Measurements from ENCODE around the gene CHPF2.

The CHPF2 gene

DNA sequence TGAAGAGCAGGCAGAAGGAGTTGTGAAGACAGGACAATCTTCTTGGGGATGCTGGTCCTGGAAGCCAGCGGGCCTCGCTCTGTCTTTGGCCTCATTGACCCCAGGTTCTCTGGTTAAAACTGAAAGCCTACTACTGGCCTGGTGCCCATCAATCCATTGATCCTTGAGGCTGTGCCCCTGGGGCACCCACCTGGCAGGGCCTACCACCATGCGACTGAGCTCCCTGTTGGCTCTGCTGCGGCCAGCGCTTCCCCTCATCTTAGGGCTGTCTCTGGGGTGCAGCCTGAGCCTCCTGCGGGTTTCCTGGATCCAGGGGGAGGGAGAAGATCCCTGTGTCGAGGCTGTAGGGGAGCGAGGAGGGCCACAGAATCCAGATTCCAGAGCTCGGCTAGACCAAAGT, 1.5 kb downstream of the CHPF2 start:
- peak overlapping the region; percentile 94 for H3K4me3 ChIP-seq (ENCODE audit: low read length)
- TF ChIP-seq, protein P1, sequence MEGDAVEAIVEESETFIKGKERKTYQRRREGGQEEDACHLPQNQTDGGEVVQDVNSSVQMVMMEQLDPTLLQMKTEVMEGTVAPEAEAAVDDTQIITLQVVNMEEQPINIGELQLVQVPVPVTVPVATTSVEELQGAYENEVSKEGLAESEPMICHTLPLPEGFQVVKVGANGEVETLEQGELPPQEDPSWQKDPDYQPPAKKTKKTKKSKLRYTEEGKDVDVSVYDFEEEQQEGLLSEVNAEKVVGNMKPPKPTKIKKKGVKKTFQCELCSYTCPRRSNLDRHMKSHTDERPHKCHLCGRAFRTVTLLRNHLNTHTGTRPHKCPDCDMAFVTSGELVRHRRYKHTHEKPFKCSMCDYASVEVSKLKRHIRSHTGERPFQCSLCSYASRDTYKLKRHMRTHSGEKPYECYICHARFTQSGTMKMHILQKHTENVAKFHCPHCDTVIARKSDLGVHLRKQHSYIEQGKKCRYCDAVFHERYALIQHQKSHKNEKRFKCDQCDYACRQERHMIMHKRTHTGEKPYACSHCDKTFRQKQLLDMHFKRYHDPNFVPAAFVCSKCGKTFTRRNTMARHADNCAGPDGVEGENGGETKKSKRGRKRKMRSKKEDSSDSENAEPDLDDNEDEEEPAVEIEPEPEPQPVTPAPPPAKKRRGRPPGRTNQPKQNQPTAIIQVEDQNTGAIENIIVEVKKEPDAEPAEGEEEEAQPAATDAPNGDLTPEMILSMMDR (conservative IDR thresholded peaks at IDR 0.05; ENCODE audit: low read depth, low read length), result no peak
- DNase-seq (ENCODE audit: low read depth), result no peak

DNA sequence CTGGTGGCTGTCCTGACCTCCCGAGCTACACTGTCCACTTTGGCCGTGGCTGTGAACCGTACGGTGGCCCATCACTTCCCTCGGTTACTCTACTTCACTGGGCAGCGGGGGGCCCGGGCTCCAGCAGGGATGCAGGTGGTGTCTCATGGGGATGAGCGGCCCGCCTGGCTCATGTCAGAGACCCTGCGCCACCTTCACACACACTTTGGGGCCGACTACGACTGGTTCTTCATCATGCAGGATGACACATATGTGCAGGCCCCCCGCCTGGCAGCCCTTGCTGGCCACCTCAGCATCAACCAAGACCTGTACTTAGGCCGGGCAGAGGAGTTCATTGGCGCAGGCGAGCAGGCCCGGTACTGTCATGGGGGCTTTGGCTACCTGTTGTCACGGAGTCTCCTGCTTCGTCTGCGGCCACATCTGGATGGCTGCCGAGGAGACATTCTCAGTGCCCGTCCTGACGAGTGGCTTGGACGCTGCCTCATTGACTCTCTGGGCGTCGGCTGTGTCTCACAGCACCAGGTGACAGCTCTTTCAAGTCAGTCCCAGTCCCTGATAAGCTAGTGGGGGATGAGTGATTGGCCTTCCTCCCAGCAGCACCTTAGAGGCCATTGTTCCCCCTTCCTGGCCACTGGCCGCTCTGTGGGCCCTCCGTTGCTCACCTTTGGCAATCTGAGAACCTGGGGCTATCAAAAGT, 3.0 kb downstream of the CHPF2 start:
- DNase-seq (ENCODE audit: low read depth), result no peak
- TF ChIP-seq, protein P1 (conservative IDR thresholded peaks at IDR 0.05; ENCODE audit: low read depth, low read length), result no peak

DNA sequence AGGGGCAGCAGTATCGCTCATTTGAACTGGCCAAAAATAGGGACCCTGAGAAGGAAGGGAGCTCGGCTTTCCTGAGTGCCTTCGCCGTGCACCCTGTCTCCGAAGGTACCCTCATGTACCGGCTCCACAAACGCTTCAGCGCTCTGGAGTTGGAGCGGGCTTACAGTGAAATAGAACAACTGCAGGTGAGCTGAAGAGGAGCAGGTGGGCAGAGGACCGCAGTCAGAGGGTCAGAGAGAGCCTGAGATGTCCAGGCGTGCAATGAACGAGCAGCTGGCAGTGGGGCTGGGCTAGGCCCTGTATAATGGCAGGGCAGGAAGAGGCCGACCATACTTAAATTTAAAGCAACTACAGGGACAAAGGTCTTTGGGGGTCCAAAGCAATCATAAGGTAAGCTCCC, 4.1 kb downstream of the CHPF2 start:
- TF ChIP-seq, protein P1 (conservative IDR thresholded peaks at IDR 0.05; ENCODE audit: low read depth, low read length), result no peak
- H3K4me3 ChIP-seq (ENCODE audit: low read length), result no peak overlapping the region
- DNase-seq (ENCODE audit: low read depth), result no peak

More for the DNA sequence above, 3.0 kb downstream of the CHPF2 start:
- no peak overlapping the region for H3K4me3 ChIP-seq (ENCODE audit: low read length)

DNA sequence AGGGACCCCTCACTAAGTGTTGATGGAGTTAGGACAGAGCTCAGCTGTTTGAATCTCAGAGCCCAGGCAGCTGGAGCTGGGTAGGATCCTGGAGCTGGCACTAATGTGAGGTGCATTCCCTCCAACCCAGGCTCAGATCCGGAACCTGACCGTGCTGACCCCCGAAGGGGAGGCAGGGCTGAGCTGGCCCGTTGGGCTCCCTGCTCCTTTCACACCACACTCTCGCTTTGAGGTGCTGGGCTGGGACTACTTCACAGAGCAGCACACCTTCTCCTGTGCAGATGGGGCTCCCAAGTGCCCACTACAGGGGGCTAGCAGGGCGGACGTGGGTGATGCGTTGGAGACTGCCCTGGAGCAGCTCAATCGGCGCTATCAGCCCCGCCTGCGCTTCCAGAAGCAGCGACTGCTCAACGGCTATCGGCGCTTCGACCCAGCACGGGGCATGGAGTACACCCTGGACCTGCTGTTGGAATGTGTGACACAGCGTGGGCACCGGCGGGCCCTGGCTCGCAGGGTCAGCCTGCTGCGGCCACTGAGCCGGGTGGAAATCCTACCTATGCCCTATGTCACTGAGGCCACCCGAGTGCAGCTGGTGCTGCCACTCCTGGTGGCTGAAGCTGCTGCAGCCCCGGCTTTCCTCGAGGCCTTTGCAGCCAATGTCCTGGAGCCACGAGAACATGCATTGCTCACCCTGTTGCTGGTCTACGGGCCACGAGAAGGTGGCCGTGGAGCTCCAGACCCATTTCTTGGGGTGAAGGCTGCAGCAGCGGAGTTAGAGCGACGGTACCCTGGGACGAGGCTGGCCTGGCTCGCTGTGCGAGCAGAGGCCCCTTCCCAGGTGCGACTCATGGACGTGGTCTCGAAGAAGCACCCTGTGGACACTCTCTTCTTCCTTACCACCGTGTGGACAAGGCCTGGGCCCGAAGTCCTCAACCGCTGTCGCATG, 5.2 kb downstream of the CHPF2 start:
- H3K4me3 ChIP-seq (ENCODE audit: low read length), result no peak overlapping the region
- DNase-seq (ENCODE audit: low read depth), result no peak
- TF ChIP-seq, protein P1 (conservative IDR thresholded peaks at IDR 0.05; ENCODE audit: low read depth, low read length), result no peak

DNA sequence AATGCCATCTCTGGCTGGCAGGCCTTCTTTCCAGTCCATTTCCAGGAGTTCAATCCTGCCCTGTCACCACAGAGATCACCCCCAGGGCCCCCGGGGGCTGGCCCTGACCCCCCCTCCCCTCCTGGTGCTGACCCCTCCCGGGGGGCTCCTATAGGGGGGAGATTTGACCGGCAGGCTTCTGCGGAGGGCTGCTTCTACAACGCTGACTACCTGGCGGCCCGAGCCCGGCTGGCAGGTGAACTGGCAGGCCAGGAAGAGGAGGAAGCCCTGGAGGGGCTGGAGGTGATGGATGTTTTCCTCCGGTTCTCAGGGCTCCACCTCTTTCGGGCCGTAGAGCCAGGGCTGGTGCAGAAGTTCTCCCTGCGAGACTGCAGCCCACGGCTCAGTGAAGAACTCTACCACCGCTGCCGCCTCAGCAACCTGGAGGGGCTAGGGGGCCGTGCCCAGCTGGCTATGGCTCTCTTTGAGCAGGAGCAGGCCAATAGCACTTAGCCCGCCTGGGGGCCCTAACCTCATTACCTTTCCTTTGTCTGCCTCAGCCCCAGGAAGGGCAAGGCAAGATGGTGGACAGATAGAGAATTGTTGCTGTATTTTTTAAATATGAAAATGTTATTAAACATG, 6.0 kb downstream of the CHPF2 start:
- no peak for DNase-seq (ENCODE audit: low read depth)
- H3K4me3 ChIP-seq (ENCODE audit: low read length), result no peak overlapping the region
- TF ChIP-seq, protein P1 (conservative IDR thresholded peaks at IDR 0.05; ENCODE audit: low read depth, low read length), result no peak

DNA sequence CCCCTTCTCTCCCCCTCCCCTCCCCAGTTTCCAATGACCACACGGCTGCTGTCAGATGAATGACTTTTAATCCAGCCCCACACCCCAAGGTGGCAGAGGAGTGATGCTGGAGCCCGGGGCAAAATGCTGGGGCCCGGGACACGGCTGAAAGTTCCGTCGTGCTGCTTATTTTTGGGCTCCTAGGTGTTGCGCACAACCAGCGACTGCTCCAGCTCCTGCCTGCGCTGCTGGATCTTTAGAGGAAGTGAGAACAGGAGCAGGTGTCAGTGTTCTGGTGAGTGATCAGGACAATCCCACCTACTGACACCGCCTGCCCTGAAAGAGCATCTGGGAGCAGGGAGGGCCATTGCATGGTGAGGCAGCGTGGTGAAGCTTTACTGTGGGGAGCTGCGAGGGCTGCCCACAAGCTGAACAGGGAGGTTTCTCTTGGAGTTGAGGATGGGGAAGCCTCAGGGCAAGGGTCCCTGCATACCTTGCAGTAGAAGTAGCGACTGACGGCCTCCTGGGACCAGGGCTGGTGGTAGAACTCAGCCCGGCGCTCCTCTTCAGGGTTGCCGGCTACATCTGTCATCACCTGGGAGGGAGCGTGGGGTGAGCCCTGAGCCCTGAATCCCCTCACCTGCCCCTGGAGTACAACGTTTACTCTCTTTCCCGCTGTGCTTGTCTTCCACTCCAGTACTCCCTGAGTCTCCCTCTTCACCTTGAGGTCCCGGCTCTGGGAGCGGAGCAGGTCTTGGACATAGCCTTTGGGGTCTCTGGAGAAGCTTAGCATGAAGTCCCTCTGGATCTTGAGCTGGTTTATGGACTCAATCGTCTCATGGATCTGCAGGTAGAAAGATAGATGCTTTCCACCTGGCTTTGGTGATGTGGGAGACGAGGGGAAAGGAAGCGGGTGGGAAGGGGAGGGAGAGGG, 6.9 kb downstream of the CHPF2 start:
- no peak overlapping the region for H3K4me3 ChIP-seq (ENCODE audit: low read length)
- TF ChIP-seq, protein P1 (conservative IDR thresholded peaks at IDR 0.05; ENCODE audit: low read depth, low read length), result no peak
- DNase-seq (ENCODE audit: low read depth), result no peak

Measured in retinal pigment epithelial cell (primary cell).